Measurements from ENCODE around the gene KRT10.

DNA sequence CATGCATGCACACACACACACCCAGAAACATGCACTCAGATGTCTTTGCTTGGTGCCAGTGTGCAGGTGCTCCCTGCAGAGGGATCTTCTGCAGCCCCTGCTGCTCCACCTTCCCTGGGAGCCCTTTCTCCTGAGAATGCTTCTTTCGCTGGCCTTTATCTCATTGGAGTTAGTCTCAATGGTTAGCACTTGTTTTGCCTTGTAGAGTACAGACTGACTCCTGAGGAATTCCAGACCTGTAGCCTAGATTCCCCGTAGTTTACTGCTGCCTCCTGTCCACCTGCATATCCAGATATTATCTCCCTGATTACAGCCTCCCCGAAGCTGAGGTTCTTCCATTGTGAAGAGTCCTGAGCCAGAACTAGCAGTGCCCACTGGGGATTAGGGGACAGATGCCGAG lies 47.7 kb upstream of the KRT10 start:
- TF ChIP-seq, protein P1, sequence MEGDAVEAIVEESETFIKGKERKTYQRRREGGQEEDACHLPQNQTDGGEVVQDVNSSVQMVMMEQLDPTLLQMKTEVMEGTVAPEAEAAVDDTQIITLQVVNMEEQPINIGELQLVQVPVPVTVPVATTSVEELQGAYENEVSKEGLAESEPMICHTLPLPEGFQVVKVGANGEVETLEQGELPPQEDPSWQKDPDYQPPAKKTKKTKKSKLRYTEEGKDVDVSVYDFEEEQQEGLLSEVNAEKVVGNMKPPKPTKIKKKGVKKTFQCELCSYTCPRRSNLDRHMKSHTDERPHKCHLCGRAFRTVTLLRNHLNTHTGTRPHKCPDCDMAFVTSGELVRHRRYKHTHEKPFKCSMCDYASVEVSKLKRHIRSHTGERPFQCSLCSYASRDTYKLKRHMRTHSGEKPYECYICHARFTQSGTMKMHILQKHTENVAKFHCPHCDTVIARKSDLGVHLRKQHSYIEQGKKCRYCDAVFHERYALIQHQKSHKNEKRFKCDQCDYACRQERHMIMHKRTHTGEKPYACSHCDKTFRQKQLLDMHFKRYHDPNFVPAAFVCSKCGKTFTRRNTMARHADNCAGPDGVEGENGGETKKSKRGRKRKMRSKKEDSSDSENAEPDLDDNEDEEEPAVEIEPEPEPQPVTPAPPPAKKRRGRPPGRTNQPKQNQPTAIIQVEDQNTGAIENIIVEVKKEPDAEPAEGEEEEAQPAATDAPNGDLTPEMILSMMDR (conservative IDR thresholded peaks at IDR 0.05; ENCODE audit: low read length): no peak
- no peak for TF ChIP-seq EZH2phosphoT487 (IDR thresholded peaks at IDR 0.05; ENCODE audit: borderline replicate concordance, low read depth, low read length)
